GM12891 (cell line): ENCODE measurements around the gene KCNJ14.

Experiments
- DNase-seq: peaks from one replicate; pipeline ENCODE4 v3.0.0; 2011; ENCODE audit warnings: low spot score; ENCODE audit not compliant: insufficient read length
- FAIRE-seq: peaks from 2 replicates; lab custom pipeline; 2011; peaks lifted over from hg19 to GRCh38; lab: Jason Lieb, UNC
- PAX5 ChIP-seq: IDR thresholded peaks from 2 replicates; pipeline ENCODE4 v1.6.1; 2011; ENCODE audit warnings: low read length, moderate library complexity, mild to moderate bottlenecking; ENCODE audit not compliant: insufficient read depth, severe bottlenecking
- POLR2A ChIP-seq: IDR thresholded peaks from 2 replicates; pipeline ENCODE4 v1.6.1; 2011; ENCODE audit warnings: low read depth, low read length, control low read depth
- POLR2AphosphoS5 ChIP-seq: IDR thresholded peaks from 2 replicates; pipeline ENCODE4 v1.6.1; 2011; ENCODE audit warnings: low read depth, low read length, control low read depth
- POU2F2 ChIP-seq: IDR thresholded peaks from 2 replicates; pipeline ENCODE4 v1.6.1; 2011; ENCODE audit warnings: low read depth, mild to moderate bottlenecking, control low read depth, low read length, moderate library complexity
- SPI1 ChIP-seq: IDR thresholded peaks from 2 replicates; pipeline ENCODE4 v1.6.1; 2011; ENCODE audit warnings: low read depth, low read length, control low read depth
- TAF1 ChIP-seq: IDR thresholded peaks from 2 replicates; pipeline ENCODE4 v1.6.1; 2011; ENCODE audit warnings: low read depth, low read length, control low read depth

Gene KCNJ14

DNA sequence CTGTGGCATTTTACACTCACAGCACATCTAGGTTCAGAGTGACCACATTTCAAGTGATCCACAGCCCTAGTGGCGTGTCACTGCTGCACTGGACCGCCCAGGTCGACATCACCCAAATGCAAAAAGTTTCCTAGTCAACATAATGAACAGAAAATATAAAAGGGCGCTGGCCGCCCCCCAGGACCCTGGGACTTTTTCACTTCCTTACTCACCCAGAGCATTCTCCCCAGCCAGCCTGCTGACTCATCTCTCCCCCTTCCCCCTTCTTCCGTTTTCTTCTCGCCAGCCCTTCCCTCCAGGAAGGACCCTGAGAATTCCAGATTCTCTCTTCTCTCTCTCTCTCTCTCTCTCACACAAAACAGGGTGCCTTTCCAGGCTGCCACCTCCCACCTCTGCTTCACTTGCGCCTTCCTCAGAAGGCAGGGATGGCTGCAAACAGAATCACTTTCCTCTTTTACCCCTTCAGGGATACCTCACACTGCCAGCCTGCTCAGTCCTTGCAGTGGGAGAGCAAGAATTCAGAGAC is 30.6 kb upstream of the KCNJ14 start:
- no peak for DNase-seq
- no peak for FAIRE-seq
- no peak for TF ChIP-seq POU2F2
- TF ChIP-seq SPI1: peak; percentile 88

DNA sequence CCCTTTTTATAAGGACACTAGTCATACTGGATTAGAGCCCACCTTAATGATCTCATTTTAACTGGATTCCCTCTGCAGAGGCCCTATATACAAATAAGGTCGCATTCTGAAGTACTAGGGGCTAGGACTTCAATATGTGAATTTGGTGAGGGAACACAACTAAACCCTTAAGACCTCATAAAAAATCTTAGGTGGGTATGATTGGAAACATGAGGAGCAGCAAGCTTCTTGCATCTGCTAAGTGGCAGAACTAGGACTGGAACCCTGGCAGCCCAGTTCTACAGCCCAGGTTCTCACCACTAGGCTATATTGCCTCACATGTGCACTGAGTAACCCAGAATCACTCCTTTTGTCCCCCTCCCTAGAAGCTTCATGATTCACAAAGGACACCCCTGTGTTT is 26.7 kb upstream of the KCNJ14 start:
- TF ChIP-seq POU2F2 (no peak), PAX5 (no peak), POLR2A (no peak)
- FAIRE-seq (no peak), DNase-seq (no peak)

DNA sequence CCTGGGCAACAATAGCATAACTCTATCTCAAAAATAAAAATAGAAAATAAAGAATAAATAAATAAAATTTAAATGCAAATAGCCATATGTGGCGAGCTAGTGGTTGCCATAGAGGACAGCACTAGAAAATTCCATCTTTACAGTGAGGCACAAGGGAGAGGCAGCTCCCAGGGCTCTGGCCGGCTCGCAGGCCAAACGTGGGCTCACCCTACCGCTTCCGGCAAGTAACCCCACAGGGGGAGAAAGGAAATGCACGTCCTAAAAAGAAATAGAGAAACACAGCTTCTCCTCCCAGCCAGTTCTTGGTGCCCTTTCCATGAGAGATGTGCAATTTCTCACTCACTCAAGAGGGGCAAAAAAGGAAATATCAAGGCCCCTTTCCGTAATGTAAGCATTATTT is 22.0 kb upstream of the KCNJ14 start:
- FAIRE-seq (no peak), DNase-seq (no peak)

DNA sequence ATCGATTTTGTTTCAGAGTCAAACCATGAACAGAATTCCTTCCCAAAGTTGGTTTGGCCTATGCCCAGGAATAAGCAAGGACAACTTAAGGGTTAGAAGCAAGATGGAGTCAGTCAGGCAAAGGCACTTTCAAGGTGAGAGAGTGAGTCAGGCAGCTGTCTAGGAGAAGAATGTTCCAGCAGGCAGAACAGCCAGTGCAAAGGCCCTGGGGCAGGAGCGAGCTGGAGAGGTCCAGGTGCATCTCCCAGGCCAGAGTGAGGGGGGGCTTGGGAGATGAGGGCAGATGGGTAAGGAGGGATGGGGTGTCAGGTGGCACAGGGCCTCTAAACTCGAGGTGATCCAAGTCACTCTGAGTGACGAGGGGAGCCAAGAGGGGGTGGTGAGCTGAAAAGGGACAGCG is 18.8 kb upstream of the KCNJ14 start:
- no peak for FAIRE-seq
- TF ChIP-seq TAF1 (no peak), PAX5 (no peak), SPI1 (no peak), POLR2AphosphoS5 (no peak), POU2F2 (no peak), POLR2A (no peak)

More for the DNA sequence above, 22.0 kb upstream of the KCNJ14 start:
- TF ChIP-seq PAX5: no peak
- no peak for TF ChIP-seq SPI1
- TF ChIP-seq POU2F2: no peak
- no peak for TF ChIP-seq POLR2AphosphoS5

DNA sequence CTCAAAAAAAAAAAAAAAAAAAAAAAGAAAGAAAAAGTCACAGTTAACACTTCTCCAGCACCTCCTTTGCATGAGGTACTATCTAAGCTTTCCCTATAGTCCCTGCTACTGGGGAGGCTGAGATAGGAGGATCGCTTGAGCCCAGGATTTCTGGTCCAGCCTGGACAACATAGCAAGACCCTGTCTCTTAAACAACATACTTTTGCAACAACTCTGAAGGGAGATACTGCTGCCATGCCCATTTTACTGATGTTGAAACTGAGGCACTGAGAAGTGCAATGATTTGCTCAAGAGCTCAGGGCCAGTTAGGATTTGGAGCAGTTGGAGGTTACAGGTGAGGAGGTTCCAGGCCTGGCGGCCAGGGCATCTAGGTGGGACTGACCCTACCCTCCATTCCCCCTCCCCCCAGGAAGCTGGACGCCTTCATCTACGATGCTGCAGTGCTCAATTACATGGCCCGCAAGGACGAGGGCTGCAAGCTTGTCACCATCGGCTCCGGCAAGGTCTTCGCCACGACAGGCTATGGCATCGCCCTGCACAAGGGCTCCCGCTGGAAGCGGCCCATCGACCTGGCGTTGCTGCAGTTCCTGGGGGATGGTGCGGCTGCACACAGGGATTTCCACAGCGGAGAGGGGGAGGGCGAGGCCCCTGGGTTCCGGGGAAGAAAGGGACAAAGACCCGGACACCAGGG is 13.9 kb upstream of the KCNJ14 start:
- no peak for FAIRE-seq
- no peak for TF ChIP-seq POLR2AphosphoS5
- no peak for TF ChIP-seq TAF1
- no peak for TF ChIP-seq SPI1
- no peak for TF ChIP-seq PAX5
- no peak for TF ChIP-seq POLR2A
- no peak for TF ChIP-seq POU2F2
- no peak for DNase-seq

More for the DNA sequence above, 18.8 kb upstream of the KCNJ14 start:
- no peak for DNase-seq

DNA sequence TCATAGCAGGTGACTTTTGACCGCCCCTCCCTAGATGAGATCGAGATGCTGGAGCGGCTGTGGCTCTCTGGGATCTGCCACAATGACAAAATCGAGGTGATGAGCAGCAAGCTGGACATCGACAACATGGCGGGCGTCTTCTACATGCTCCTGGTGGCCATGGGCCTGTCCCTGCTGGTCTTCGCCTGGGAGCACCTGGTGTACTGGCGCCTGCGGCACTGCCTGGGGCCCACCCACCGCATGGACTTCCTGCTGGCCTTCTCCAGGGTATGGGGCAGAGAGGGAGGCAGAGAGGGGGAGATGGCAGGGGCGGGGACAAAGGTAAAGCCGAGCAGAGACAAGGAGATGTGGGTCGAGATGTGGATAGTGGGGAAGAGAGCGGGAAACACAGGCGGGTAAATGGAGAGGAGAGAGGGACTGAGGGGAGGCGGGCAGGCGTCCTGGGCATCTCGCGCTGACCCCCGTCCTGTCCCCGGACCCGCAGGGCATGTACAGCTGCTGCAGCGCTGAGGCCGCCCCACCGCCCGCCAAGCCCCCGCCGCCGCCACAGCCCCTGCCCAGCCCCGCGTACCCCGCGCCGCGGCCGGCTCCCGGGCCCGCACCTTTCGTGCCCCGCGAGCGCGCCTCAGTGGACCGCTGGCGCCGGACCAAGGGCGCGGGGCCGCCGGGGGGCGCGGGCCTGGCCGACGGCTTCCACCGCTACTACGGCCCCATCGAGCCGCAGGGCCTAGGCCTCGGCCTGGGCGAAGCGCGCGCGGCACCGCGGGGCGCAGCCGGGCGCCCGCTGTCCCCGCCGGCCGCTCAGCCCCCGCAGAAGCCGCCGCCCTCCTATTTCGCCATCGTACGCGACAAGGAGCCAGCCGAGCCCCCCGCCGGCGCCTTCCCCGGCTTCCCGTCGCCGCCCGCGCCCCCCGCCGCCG is 13.0 kb upstream of the KCNJ14 start:
- DNase-seq (no peak), FAIRE-seq (no peak)
- TF ChIP-seq POLR2AphosphoS5 (no peak), SPI1 (no peak), POU2F2 (no peak), POLR2A (no peak), PAX5 (no peak), TAF1 (no peak)

DNA sequence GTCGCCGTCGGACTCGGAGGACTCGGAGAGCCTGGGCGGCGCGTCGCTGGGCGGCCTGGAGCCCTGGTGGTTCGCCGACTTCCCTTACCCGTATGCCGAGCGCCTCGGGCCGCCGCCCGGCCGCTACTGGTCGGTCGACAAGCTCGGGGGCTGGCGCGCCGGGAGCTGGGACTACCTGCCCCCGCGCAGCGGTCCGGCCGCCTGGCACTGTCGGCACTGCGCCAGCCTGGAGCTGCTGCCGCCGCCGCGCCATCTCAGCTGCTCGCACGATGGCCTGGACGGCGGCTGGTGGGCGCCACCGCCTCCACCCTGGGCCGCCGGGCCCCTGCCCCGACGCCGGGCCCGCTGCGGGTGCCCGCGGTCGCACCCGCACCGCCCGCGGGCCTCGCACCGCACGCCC is 12.1 kb upstream of the KCNJ14 start:
- DNase-seq (no peak), FAIRE-seq (no peak)
- TF ChIP-seq PAX5 (no peak), POLR2A (no peak), POU2F2 (no peak), TAF1 (no peak), SPI1 (no peak), POLR2AphosphoS5 (no peak)

DNA sequence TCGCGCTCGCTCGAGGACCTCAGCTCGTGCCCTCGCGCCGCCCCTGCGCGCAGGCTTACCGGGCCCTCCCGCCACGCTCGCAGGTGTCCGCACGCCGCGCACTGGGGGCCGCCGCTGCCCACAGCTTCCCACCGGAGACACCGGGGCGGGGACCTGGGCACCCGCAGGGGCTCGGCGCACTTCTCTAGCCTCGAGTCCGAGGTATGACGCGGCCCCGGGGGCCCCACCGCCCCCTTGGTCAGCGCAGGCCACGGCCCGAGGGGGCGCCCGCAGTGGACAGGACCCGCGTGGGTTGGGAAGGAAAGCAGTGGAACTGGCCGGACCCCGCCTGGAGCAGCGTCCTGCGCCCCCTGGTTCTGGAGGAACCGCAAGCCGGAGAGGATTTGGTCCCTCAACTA is 11.6 kb upstream of the KCNJ14 start:
- no peak for TF ChIP-seq SPI1
- no peak for TF ChIP-seq POLR2AphosphoS5
- no peak for TF ChIP-seq TAF1
- no peak for TF ChIP-seq POLR2A
- TF ChIP-seq POU2F2: no peak
- no peak for TF ChIP-seq PAX5
- DNase-seq (no peak), FAIRE-seq (no peak)

DNA sequence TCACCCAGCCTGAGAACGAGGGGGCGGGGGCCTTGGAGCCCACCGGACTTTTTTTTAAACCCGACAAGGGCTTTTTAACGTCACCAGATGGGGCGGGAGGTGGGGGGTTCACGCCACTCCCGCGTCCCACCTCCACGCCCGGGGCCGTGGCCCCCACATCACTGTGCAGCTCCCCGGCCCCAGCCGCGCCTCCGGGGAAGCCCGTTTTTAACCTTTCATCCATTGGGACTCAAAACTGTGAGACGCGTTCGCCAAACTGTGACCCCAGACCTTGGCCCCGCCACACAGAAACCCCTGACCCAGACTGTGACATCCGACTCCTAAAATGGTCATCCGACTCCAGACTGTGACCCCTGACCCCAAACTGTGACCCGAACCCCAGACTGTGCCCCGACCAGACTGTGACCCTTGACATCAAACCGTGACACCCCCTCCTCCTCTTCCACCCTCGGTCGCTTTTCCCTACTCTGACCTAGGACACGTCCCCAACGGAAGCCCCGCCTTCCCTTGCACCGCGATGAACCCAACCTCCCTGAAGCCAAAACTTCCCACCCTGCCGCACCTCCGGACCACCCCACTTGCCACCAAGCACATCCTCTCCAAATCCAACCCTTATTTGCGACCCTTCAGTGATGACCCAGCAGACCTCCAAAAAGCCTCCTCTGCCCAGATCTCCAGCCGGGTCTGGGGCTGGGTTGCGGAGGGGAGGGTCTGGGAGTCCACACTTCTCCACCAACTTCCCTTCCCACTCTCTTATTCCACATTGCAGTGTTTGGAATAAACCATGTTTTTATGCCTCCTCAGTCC is 11.0 kb upstream of the KCNJ14 start:
- DNase-seq (no peak), FAIRE-seq (no peak)
- TF ChIP-seq POLR2AphosphoS5 (no peak), POLR2A (no peak), SPI1 (no peak), POU2F2 (no peak), TAF1 (no peak), PAX5 (no peak)
